Endometrial microvascular endothelial cells (primary cell): ENCODE results near the gene INSM2. TPM values are rescaled to one million over a fixed set of nuclear protein-coding genes. Genes with fewer than 3 reads are reported as not detected.

ENCODE experiments used
- in situ Hi-C: cut with HindIII; loops from 2 replicates; pipeline ENCODE4 v1.10.0; 2017; ENCODE audit warnings: low sequenced_read_pairs, low pct_unique_long_range_greater_than_20kb; ENCODE audit errors: inconsistent ontology term
- total RNA-seq: library from RNA; depleted of rRNA; stranded (reverse); fragments of >200 nt; gene quantifications from one replicate; pipeline ENCODE4 v1.2.3, GENCODE V29; 2015; ENCODE audit errors: inconsistent ontology term

The INSM2 gene
- not detected for total RNA-seq

- in situ Hi-C loops, result no loop called here
Observed at GRCh38 chr14:35533357-35534207, at the start of gene INSM2. Gene INSM2, plus strand, starts transcription at chr14:35534164. Its CDS starts 89 bp downstream, at chr14:35534253.

GRCh38 chr14:35492569-35493014 is 41.4 kb upstream of the INSM2 start:
- in situ Hi-C loops, result no loop called here

- in situ Hi-C loops, result no loop called here
Observed at GRCh38 chr14:35495278-35495677, 38.7 kb upstream of the INSM2 start.

GRCh38 chr14:35499180-35499579 is 34.8 kb upstream of the INSM2 start:
- in situ Hi-C loops, result no loop called here

- in situ Hi-C loops, result no loop called here
Observed at GRCh38 chr14:35503646-35504045, 30.3 kb upstream of the INSM2 start.

- in situ Hi-C loops, result no loop called here
Observed at GRCh38 chr14:35504260-35504659, 29.7 kb upstream of the INSM2 start.

- in situ Hi-C loops, result no loop called here
Observed at GRCh38 chr14:35506461-35506860, 27.5 kb upstream of the INSM2 start.

GRCh38 chr14:35506927-35507326 is 27.0 kb upstream of the INSM2 start:
- in situ Hi-C loops, result no loop called here

GRCh38 chr14:35509846-35510245 is 24.1 kb upstream of the INSM2 start:
- in situ Hi-C loops, result no loop called here

- in situ Hi-C loops, result no loop called here
Observed at GRCh38 chr14:35512765-35513164, 21.2 kb upstream of the INSM2 start.

GRCh38 chr14:35515916-35516315 is 18.0 kb upstream of the INSM2 start:
- in situ Hi-C loops, result no loop called here

GRCh38 chr14:35519986-35520385 is 14.0 kb upstream of the INSM2 start:
- in situ Hi-C loops, result no loop called here

- in situ Hi-C loops, result no loop called here
Observed at GRCh38 chr14:35525695-35526094, 8.3 kb upstream of the INSM2 start.

- in situ Hi-C loops, result no loop called here
Observed at GRCh38 chr14:35526962-35527361, 7.0 kb upstream of the INSM2 start.

GRCh38 chr14:35531960-35532747 is 1.8 kb upstream of the INSM2 start:
- in situ Hi-C loops, result no loop called here

GRCh38 chr14:35532783-35533356 is 1.1 kb upstream of the INSM2 start:
- in situ Hi-C loops, result no loop called here

GRCh38 chr14:35534208-35534872 is 376 bp downstream of the INSM2 start:
- in situ Hi-C loops, result no loop called here

- in situ Hi-C loops, result no loop called here
Observed at GRCh38 chr14:35534873-35535482, 1.0 kb downstream of the INSM2 start.
